AG10803 (cell line): ENCODE results near the gene ERGIC2.

Experiments used
- DNase-seq: peaks from one replicate; pipeline ENCODE4 v3.0.0; 2010; ENCODE audit warnings: low read depth
- H3K4me3 ChIP-seq: 2 replicates; pipeline ENCODE4 v1.5.1; 2011; ENCODE audit warnings: mild to moderate bottlenecking, low read length, control low read depth
- CTCF ChIP-seq: conservative IDR thresholded peaks from 2 replicates; pipeline ENCODE4 v1.5.1; 2011; ENCODE audit warnings: mild to moderate bottlenecking, low read length, control low read depth, inconsistent platforms

Gene ERGIC2

GRCh38 chr12:29317556-29318363, 63.2 kb downstream of the ERGIC2 start:
- peak; percentile 57 for TF ChIP-seq CTCF
- peak; percentile 42 for DNase-seq

GRCh38 chr12:29316752-29317151, 64.2 kb downstream of the ERGIC2 start:
- TF ChIP-seq CTCF: no peak
- peak; percentile 42 for DNase-seq
- no peak overlapping the region for H3K4me3 ChIP-seq

More at GRCh38 chr12:29317556-29318363, 63.2 kb downstream of the ERGIC2 start:
- no peak overlapping the region for H3K4me3 ChIP-seq

GRCh38 chr12:29314416-29314815, 66.6 kb downstream of the ERGIC2 start:
- no peak for DNase-seq
- TF ChIP-seq CTCF: no peak
- no peak overlapping the region for H3K4me3 ChIP-seq

GRCh38 chr12:29310899-29311298, 70.1 kb downstream of the ERGIC2 start:
- DNase-seq: no peak

GRCh38 chr12:29309320-29309902, 71.6 kb downstream of the ERGIC2 start:
- H3K4me3 ChIP-seq: no peak overlapping the region
- DNase-seq: peak; percentile 34
- peak; percentile 53 for TF ChIP-seq CTCF

More at GRCh38 chr12:29310899-29311298, 70.1 kb downstream of the ERGIC2 start:
- TF ChIP-seq CTCF: no peak
- no peak overlapping the region for H3K4me3 ChIP-seq

GRCh38 chr12:29306682-29307081, 74.3 kb downstream of the ERGIC2 start:
- no peak for DNase-seq
- TF ChIP-seq CTCF: no peak
- no peak overlapping the region for H3K4me3 ChIP-seq

GRCh38 chr12:29306266-29306665, 74.7 kb downstream of the ERGIC2 start:
- TF ChIP-seq CTCF: no peak
- no peak for DNase-seq
- H3K4me3 ChIP-seq: no peak overlapping the region
